GM06990 (cell line): ENCODE results near the gene RASSF3.

Experiments used
- DNase-seq: peaks from one replicate; pipeline ENCODE4 v3.0.0-alpha.2; 2011; ENCODE audit not compliant: insufficient read length; ENCODE audit errors: extremely low read depth
- H3K27me3 ChIP-seq: replicated peaks from 2 replicates; pipeline ENCODE4 v1.6.0; 2011; ENCODE audit warnings: low read length; ENCODE audit not compliant: control insufficient read depth, insufficient read depth
- H3K36me3 ChIP-seq: 2 replicates; pipeline ENCODE4 v1.5.1; 2011; ENCODE audit warnings: low read length; ENCODE audit not compliant: control insufficient read depth, insufficient read depth
- H3K4me3 ChIP-seq: replicated peaks from 2 replicates; pipeline ENCODE4 v1.5.1; 2011; ENCODE audit warnings: low read depth, mild to moderate bottlenecking, control low read depth, low read length
- CTCF ChIP-seq: IDR thresholded peaks from 2 replicates; pipeline ENCODE4 v1.5.1; 2011; ENCODE audit warnings: low read length, control low read depth, mild to moderate bottlenecking, inconsistent platforms; ENCODE audit not compliant: insufficient read depth, poor library complexity, severe bottlenecking

The RASSF3 gene

GRCh38 chr12:64706857-64707256 lies 96.6 kb downstream of the RASSF3 start:
- no peak overlapping the region for H3K4me3 ChIP-seq
- H3K27me3 ChIP-seq = no peaks in the 10 kb centered on the region
- TF ChIP-seq CTCF = no peak
- H3K36me3 ChIP-seq = no peaks in the 10 kb centered on the region; the same call in 1 of the 2 replicates
- no peak for DNase-seq

- TF ChIP-seq CTCF = no peak
- H3K36me3 ChIP-seq = no peaks in the 10 kb centered on the region; the same call in 1 of the 2 replicates
- no peak for DNase-seq
- no peaks in the 10 kb centered on the region for H3K27me3 ChIP-seq
- H3K4me3 ChIP-seq = no peak overlapping the region
Measured at GRCh38 chr12:64707362-64707761, 97.1 kb downstream of the RASSF3 start.

- Histone ChIP-seq H3K4me3 (no peak overlapping the region), H3K27me3 (no peaks in the 10 kb centered on the region)
- TF ChIP-seq CTCF = no peak
Measured at GRCh38 chr12:64707926-64708325, 97.6 kb downstream of the RASSF3 start.

GRCh38 chr12:64709429-64709828 lies 99.1 kb downstream of the RASSF3 start:
- TF ChIP-seq CTCF = no peak
- H3K27me3 ChIP-seq = no peaks in the 10 kb centered on the region
- DNase-seq = no peak

More at GRCh38 chr12:64707926-64708325, 97.6 kb downstream of the RASSF3 start:
- no peak for DNase-seq
- no peaks in the 10 kb centered on the region; the same call in 1 of the 2 replicates for H3K36me3 ChIP-seq

GRCh38 chr12:64713376-64713775 lies 103.1 kb downstream of the RASSF3 start:
- no peak for DNase-seq
- Histone ChIP-seq H3K4me3 (no peak overlapping the region), H3K36me3 (peaks cover 1% of the 10 kb centered on the region; the same call in 1 of the 2 replicates), H3K27me3 (no peaks in the 10 kb centered on the region)
- TF ChIP-seq CTCF = no peak

More at GRCh38 chr12:64709429-64709828, 99.1 kb downstream of the RASSF3 start:
- Histone ChIP-seq H3K36me3 (no peaks in the 10 kb centered on the region; the same call in 1 of the 2 replicates), H3K4me3 (no peak overlapping the region)

GRCh38 chr12:64714551-64714968 lies 104.3 kb downstream of the RASSF3 start:
- H3K36me3 ChIP-seq = peaks cover 1% of the 10 kb centered on the region
- DNase-seq = peak; percentile 12
- no peak overlapping the region for H3K4me3 ChIP-seq
- H3K27me3 ChIP-seq = no peaks in the 10 kb centered on the region
- no peak for TF ChIP-seq CTCF
